Measurements from ENCODE around the gene CAPN5. TPM values are rescaled to one million over a fixed set of nuclear protein-coding genes. Genes with fewer than 3 reads are reported as not detected.

CAPN5 gene
- total RNA-seq, 1 experiment from 2014 or later: 17.3 TPM

GRCh38 chr11:77068457-77069335, 1.9 kb downstream of the CAPN5 start:
- BruUV-seq (replicated peaks): no TSS peak
- Histone ChIP-seq H3K4me1 (ENCODE audit: control insufficient read depth, insufficient read depth, low read length) (peaks cover 16% of the 10 kb centered on the region), H3K27me3 (ENCODE audit: control insufficient read depth, insufficient read depth, low read length) (no peaks in the 10 kb centered on the region), H3K4me3 (ENCODE audit: low read depth in 2 of 2, low read length in 2 of 2) (no peak overlapping the region), H3K36me3 (ENCODE audit: control insufficient read depth, insufficient read depth, low read length) (no peaks in the 10 kb centered on the region), H3K27ac (ENCODE audit: low read length) (no peak overlapping the region), H3K9me3 (ENCODE audit: control insufficient read depth, insufficient read depth, low read depth, low read length) (no peaks in the 10 kb centered on the region)
- DNase-seq (ENCODE audit: low read depth, low spot score): no peak
- POLR2A ChIA-PET: no interaction called here
- no peak for TF ChIP-seq POLR2AphosphoS5 (IDR thresholded peaks at IDR 0.05; ENCODE audit: low read depth, low read length)
- no peak for TF ChIP-seq SIN3A (IDR thresholded peaks at IDR 0.05; ENCODE audit: borderline replicate concordance, insufficient read depth, low read depth, low read length)
- TF ChIP-seq REST (IDR thresholded peaks at IDR 0.05; ENCODE audit: insufficient read depth in 1 of 2, low read depth in 2 of 2, low read length in 1 of 2): no peak
- no peak for TF ChIP-seq CTCF (IDR thresholded peaks at IDR 0.05)
- TF ChIP-seq TCF7L2 (IDR thresholded peaks at IDR 0.05; ENCODE audit: low read depth, low read length): no peak
- in situ Hi-C loops (cut with HindIII; ENCODE audit: low pct_unique_long_range_greater_than_20kb, low sequenced_read_pairs) (loop anchor here (10.0 kb wide), 1 partner anchor 76 kb away; no protein-coding TSS in a partner anchor), intact Hi-C loops (cut with micrococcal nuclease; ENCODE audit: unreplicated experiment) (no loop called here)
- CTCF ChIA-PET: no interaction called here
- no peak for ATAC-seq

- DNase-seq (ENCODE audit: low read depth, low spot score): no peak
- in situ Hi-C loops (cut with HindIII; ENCODE audit: low pct_unique_long_range_greater_than_20kb, low sequenced_read_pairs): loop anchor here (10.0 kb wide), 1 partner anchor 75 kb away; no protein-coding TSS in a partner anchor
- no TSS peak for BruUV-seq (replicated peaks)
- POLR2A ChIA-PET: no interaction called here
- ATAC-seq: no peak
- Histone ChIP-seq H3K36me3 (ENCODE audit: control insufficient read depth, insufficient read depth, low read length) (no peaks in the 10 kb centered on the region), H3K9me3 (ENCODE audit: control insufficient read depth, insufficient read depth, low read depth, low read length) (no peaks in the 10 kb centered on the region), H3K4me1 (ENCODE audit: control insufficient read depth, insufficient read depth, low read length) (peaks cover 16% of the 10 kb centered on the region), H3K27ac (ENCODE audit: low read length) (no peak overlapping the region), H3K27me3 (ENCODE audit: control insufficient read depth, insufficient read depth, low read length) (no peaks in the 10 kb centered on the region), H3K4me3 (ENCODE audit: low read depth in 2 of 2, low read length in 2 of 2) (no peak overlapping the region)
- no peak for TF ChIP-seq POLR2AphosphoS5 (IDR thresholded peaks at IDR 0.05; ENCODE audit: low read depth, low read length)
- TF ChIP-seq TCF7L2 (IDR thresholded peaks at IDR 0.05; ENCODE audit: low read depth, low read length): no peak
- TF ChIP-seq SIN3A (IDR thresholded peaks at IDR 0.05; ENCODE audit: borderline replicate concordance, insufficient read depth, low read depth, low read length): no peak
- TF ChIP-seq REST (IDR thresholded peaks at IDR 0.05; ENCODE audit: insufficient read depth in 1 of 2, low read depth in 2 of 2, low read length in 1 of 2): no peak
- no peak for TF ChIP-seq CTCF (IDR thresholded peaks at IDR 0.05)
- CTCF ChIA-PET: no interaction called here
- intact Hi-C loops (cut with micrococcal nuclease; ENCODE audit: unreplicated experiment): no loop called here
These were observed 2.7 kb downstream of the CAPN5 start for GRCh38 chr11:77069336-77069968.
